Transverse colon (tissue), 4 donors: Measurements from ENCODE around the gene NUP62. TPM values are rescaled to one million over a fixed set of nuclear protein-coding genes. Genes with fewer than 3 reads are reported as not detected.

Source experiments
- DNase-seq: peaks from one replicate; pipeline ENCODE4 v3.0.0-alpha.2; 2019
- H3K27ac ChIP-seq, 4 donors: fragments of 200-600 bp; sonication (generic); 2 replicates each; pipeline ENCODE4 v1.5.1; 2016 to 2018; ENCODE audit warnings: inconsistent platforms in 4 of 4
- H3K27me3 ChIP-seq: fragments of 200-600 bp; sonication (generic); 2 replicates; pipeline ENCODE4 v1.5.1; 2017; ENCODE audit warnings: inconsistent platforms
- H3K36me3 ChIP-seq, 4 donors: fragments of 200-600 bp; sonication (generic); 2 replicates each; pipeline ENCODE4 v1.5.1; 2017 to 2019; ENCODE audit warnings: inconsistent platforms in 4 of 4
- H3K4me1 ChIP-seq, 4 donors: fragments of 200-600 bp; sonication (generic); 2 replicates each; pipeline ENCODE4 v1.5.1; 2017 to 2020; ENCODE audit warnings: inconsistent platforms in 4 of 4
- H3K4me3 ChIP-seq, 4 donors: fragments of 200-600 bp; sonication (generic); 1 replicate in 1 of 4; 2 replicates in 3 of 4; pipeline versions ENCODE4 v1.5.1 to v1.6.1; 2017 to 2019; ENCODE audit warnings: inconsistent platforms in 4 of 4
- H3K9me3 ChIP-seq, 2 donors: fragments of 200-600 bp; sonication (generic); 2 replicates each; pipeline ENCODE4 v1.5.1; 2017 to 2019; ENCODE audit warnings: inconsistent platforms in 2 of 2
- EP300 ChIP-seq: sonication (generic); formaldehyde crosslinking; IDR thresholded peaks from one replicate; pipeline ENCODE4 v1.6.1; 2017; ENCODE audit warnings: antibody characterized with exemption, low read depth
- POLR2A ChIP-seq: fragments of 450-650 bp; IDR thresholded peaks from one replicate; pipeline ENCODE4 v1.6.1; 2016; ENCODE audit warnings: antibody characterized with exemption, mild to moderate bottlenecking, moderate library complexity
- POLR2AphosphoS5 ChIP-seq, 3 donors: sonication (generic); formaldehyde crosslinking; IDR thresholded peaks; one replicate each; pipeline ENCODE4 v1.6.1; 2016; ENCODE audit warnings: antibody characterized with exemption in 3 of 3
- WGBS, 2 donors: methylation state at CpG; one replicate each; pipeline ENCODE4 v1.1.5; 2018; ENCODE audit warnings: low coverage in 1 of 2; 5-methylcytosine and 5-hydroxymethylcytosine counted together
- in situ Hi-C, 4 donors: fragments of 200-750 bp; cut with MboI; loops; one replicate each; pipeline versions ENCODE4 v1.15.0 to v1.15.1; 2017; ENCODE audit warnings: low sequenced_read_pairs in 3 of 4, low pct_ligation_motif_present in 1 of 4, low pct_unique_long_range_greater_than_20kb in 1 of 4
- intact Hi-C: fragments of 100-400 bp; cut with DNase I; formaldehyde crosslinking; loops from one replicate; pipeline ENCODE4 v1.15.1; 2023; ENCODE audit warnings: low total_unique reads
- total RNA-seq, 4 donors: library from RNA; depleted of rRNA; stranded (reverse); fragments of >200 nt; gene quantifications; one replicate each; pipeline ENCODE4 v1.1.0, GENCODE V29; 2016
- TF ChIP-seq, protein P1 (sequence below), 5 experiments: fragments of 200-600 bp in 3 of 5; fragments of 450-650 bp in 2 of 5; sonication (generic) in 3 of 5; IDR thresholded peaks; 1 replicate in 2 of 5; 2 replicates in 3 of 5; pipeline ENCODE4 v1.5.1; 2016 to 2017; ENCODE audit warnings: antibody characterized with exemption in 5 of 5, inconsistent platforms in 3 of 5, mild to moderate bottlenecking in 2 of 5, moderate library complexity in 1 of 5

The NUP62 gene
- total RNA-seq, 4 donors from 2014 or later, result 30.3 to 136 (median 32.6) TPM

DNA sequence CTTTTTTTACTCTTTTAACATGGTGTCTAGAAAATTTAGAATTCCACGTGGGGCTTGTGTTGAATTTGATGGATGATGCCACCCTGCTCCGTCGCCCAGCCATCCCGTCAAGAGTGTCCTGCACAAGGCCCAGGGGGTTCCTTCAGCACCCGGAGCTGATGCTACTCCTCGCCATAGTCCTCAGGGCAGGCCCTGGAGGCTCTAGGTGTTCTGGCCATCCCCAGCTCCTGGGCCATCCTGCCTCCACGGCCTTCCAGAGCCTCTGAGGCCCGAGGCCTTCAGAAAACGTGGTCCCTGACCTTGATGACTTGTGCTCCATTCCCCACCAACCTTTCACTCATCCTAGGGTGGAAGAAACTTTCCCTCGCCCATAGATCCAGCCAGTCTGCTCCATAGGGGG, 55.5 kb downstream of the NUP62 start:
- TF ChIP-seq EP300, result no peak
- TF ChIP-seq, protein P1, sequence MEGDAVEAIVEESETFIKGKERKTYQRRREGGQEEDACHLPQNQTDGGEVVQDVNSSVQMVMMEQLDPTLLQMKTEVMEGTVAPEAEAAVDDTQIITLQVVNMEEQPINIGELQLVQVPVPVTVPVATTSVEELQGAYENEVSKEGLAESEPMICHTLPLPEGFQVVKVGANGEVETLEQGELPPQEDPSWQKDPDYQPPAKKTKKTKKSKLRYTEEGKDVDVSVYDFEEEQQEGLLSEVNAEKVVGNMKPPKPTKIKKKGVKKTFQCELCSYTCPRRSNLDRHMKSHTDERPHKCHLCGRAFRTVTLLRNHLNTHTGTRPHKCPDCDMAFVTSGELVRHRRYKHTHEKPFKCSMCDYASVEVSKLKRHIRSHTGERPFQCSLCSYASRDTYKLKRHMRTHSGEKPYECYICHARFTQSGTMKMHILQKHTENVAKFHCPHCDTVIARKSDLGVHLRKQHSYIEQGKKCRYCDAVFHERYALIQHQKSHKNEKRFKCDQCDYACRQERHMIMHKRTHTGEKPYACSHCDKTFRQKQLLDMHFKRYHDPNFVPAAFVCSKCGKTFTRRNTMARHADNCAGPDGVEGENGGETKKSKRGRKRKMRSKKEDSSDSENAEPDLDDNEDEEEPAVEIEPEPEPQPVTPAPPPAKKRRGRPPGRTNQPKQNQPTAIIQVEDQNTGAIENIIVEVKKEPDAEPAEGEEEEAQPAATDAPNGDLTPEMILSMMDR (IDR thresholded peaks at IDR 0.05), result no peak
- TF ChIP-seq POLR2A, result no peak
- no peak for TF ChIP-seq POLR2AphosphoS5 (IDR thresholded peaks at IDR 0.05)
- no peaks in the 10 kb centered on the region for H3K27me3 ChIP-seq
- no peaks in the 10 kb centered on the region for H3K9me3 ChIP-seq
- WGBS, 2 donors, result 93% methylated on average over 10 of the region's 10 CpGs; no CpG with 5 or more reads in 1 of the 2 donors
- no peak overlapping the region for H3K27ac ChIP-seq
- no peak for DNase-seq
- no peaks in the 10 kb centered on the region for H3K36me3 ChIP-seq
- intact Hi-C loops, result no loop called here
- peaks cover 22 to 38% (median 31%) of the 10 kb centered on the region in 4 donors for H3K4me1 ChIP-seq
- in situ Hi-C loops, result loop anchor here in 1 of 4 donors (25.0 kb wide), 1 partner anchor 387 kb away; the partner anchor contains the start of genes RPL13A and RPS11
- H3K4me3 ChIP-seq, result no peak overlapping the region

DNA sequence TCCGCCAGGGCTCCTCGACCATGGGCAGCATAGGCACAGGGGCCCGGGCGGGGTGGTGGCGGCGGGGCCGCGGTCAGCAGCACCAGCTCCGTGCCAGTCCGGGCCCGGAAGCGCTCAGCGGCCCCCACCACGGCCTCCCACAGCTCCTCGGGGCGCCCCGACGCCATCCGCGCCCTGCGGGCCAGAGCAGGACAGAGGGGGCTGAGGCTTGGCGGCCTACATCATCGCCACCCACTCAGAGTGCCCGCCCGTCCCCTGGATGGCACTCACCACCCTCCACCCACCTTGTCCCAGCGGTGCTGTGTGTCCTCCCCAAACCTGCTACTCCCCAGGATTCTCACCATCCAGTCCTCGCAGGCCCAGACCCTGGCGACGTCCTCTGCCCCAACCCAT, 56.2 kb downstream of the NUP62 start:
- intact Hi-C loops (no loop called here), in situ Hi-C loops (loop anchor here in 1 of 4 donors (25.0 kb wide), 1 partner anchor 386 kb away; the partner anchor contains the start of genes RPL13A and RPS11)
- H3K9me3 ChIP-seq, result no peaks in the 10 kb centered on the region
- no peaks in the 10 kb centered on the region for H3K36me3 ChIP-seq
- no peak overlapping the region for H3K4me3 ChIP-seq
- no peak overlapping the region for H3K27ac ChIP-seq
- peaks cover 19 to 39% (median 32%) of the 10 kb centered on the region in 4 donors for H3K4me1 ChIP-seq
- H3K27me3 ChIP-seq, result no peaks in the 10 kb centered on the region
- no peak for DNase-seq
- WGBS, 2 donors, result 88% methylated on average over 12 of the region's 29 CpGs; no CpG with 5 or more reads in 1 of the 2 donors
- no peak for TF ChIP-seq EP300
- TF ChIP-seq, protein P1 (IDR thresholded peaks at IDR 0.05), result no peak
- TF ChIP-seq POLR2AphosphoS5 (IDR thresholded peaks at IDR 0.05), result no peak
- no peak for TF ChIP-seq POLR2A

DNA sequence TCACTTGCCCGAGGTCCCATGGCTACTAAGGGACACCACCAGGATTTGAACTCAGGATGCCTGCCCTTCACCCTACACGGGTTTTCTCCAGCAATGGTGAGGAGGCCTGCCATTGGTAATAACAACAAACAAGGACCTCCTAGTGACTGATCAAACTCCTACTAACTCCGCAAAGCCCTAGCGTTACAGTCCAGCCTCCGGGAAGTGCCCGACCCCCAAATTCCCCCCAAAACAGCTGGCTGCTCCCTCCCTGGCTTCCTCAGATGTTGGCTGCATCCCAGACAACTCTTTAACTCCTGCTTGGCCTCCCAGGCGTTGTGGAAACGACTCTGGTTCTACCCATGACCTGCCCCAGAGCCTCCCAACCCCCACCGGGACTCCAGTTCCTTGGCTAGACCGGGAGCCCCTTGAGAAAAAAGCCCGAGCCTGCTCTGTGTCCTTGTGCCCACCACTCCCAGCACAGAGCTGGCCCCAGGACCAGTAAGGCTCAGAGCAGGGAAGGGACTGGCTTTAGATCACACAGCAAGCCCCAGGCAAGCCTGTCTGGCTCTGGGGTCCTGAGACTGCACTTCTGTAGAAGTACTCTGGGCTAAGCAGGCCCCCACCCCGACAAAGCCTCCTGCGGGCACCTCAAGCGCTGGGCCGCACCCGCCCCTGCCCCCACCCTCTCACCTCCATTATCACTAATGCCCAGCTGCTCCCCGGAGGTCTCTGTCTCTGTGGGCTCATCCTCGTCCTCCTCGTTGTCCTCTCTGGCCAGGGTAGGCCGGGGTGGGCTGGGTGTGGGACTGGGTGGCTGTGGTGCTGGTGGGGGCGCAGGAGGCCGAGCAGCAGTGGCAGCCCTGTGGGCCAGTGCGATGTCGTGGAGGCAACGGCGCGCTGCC, 56.8 kb downstream of the NUP62 start:
- intact Hi-C loops (no loop called here), in situ Hi-C loops (loop anchor here in 1 of 4 donors (25.0 kb wide), 1 partner anchor 385 kb away; the partner anchor contains the start of genes RPL13A and RPS11)
- Histone ChIP-seq H3K27ac (no peak overlapping the region), H3K9me3 (no peaks in the 10 kb centered on the region), H3K36me3 (no peaks in the 10 kb centered on the region), H3K27me3 (no peaks in the 10 kb centered on the region), H3K4me3 (no peak overlapping the region), H3K4me1 (peaks cover 19 to 40% (median 32%) of the 10 kb centered on the region in 4 donors)
- no peak for TF ChIP-seq POLR2AphosphoS5 (IDR thresholded peaks at IDR 0.05)
- TF ChIP-seq EP300, result no peak
- TF ChIP-seq, protein P1 (IDR thresholded peaks at IDR 0.05), result no peak
- TF ChIP-seq POLR2A, result no peak
- DNase-seq, result no peak
- WGBS, 2 donors, result 60 to 88% methylated on average over 1 to 27 of the region's 27 CpGs

DNA sequence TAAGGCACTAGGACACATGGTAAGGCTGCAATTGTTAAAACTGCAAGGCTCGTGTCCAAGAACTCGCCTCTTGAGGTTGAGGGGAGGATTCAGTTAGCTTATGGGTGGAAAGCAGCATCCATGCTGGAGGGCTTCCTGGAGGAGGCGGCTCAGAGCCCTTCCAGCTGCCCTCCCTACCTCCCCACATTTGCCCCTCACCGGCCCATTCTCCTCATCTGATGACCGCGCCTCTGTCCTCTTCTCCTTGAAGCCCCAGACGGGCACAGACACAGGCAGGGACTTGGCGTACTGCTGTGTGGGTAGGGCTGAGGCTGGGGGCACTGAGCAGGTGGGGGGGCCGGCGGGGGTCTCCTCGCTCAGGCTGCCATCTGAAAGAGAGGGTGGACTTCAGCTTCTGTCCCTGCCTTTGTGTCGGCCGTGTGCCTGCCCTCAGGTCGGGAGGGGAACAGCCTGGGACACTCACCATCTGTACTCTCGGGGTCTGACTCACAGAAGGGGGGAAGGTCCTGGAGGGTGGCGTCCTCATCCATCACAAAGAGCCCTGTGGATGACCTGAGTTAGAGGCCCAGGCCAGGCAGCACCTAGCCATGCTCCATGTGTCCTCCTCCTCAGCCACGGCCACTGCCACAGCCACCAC, 57.8 kb downstream of the NUP62 start:
- no peaks in the 10 kb centered on the region for H3K27me3 ChIP-seq
- no peak for DNase-seq
- H3K4me3 ChIP-seq, result no peak overlapping the region
- intact Hi-C loops (no loop called here), in situ Hi-C loops (loop anchor here in 1 of 4 donors (25.0 kb wide), 1 partner anchor 384 kb away; the partner anchor contains the start of genes RPL13A and RPS11)
- no peak overlapping the region for H3K27ac ChIP-seq
- TF ChIP-seq POLR2A (no peak), POLR2AphosphoS5 (IDR thresholded peaks at IDR 0.05) (no peak), EP300 (no peak)
- TF ChIP-seq, protein P1 (IDR thresholded peaks at IDR 0.05), result no peak
- H3K4me1 ChIP-seq, result peaks cover 20 to 44% (median 36%) of the 10 kb centered on the region in 4 donors
- H3K36me3 ChIP-seq, result no peaks in the 10 kb centered on the region
- WGBS, 2 donors, result 82 to 88% methylated on average over 4 to 14 of the region's 17 CpGs
- no peaks in the 10 kb centered on the region for H3K9me3 ChIP-seq
